ENCODE results near the gene SRXN1.

The SRXN1 gene

GRCh38 chr20:623704-624103, 29.3 kb downstream of the SRXN1 start:
- no peaks in the 10 kb centered on the region for H3K27me3 ChIP-seq (replicated peaks)
- no peak for DNase-seq
- no peak for TF ChIP-seq CTCF (IDR thresholded peaks at IDR 0.05; ENCODE audit: low read depth, low read length, missing control alignments)

GRCh38 chr20:623021-623420, 30.0 kb downstream of the SRXN1 start:
- Histone ChIP-seq H3K27ac (no peak overlapping the region), H3K27me3 (replicated peaks) (no peaks in the 10 kb centered on the region), H3K36me3 (replicated peaks) (no peaks in the 10 kb centered on the region), H3K4me3 (ENCODE audit: low read depth, low read length) (no peak overlapping the region)
- no peak for TF ChIP-seq CTCF (IDR thresholded peaks at IDR 0.05; ENCODE audit: low read depth, low read length, missing control alignments)
- in situ Hi-C loops (cut with HindIII; ENCODE audit: low pct_ligation_motif_present, low sequenced_read_pairs) = no loop called here
- DNase-seq = no peak

More at GRCh38 chr20:623704-624103, 29.3 kb downstream of the SRXN1 start:
- Histone ChIP-seq H3K36me3 (replicated peaks) (no peaks in the 10 kb centered on the region), H3K4me3 (ENCODE audit: low read depth, low read length) (no peak overlapping the region), H3K27ac (no peak overlapping the region)
- in situ Hi-C loops (cut with HindIII; ENCODE audit: low pct_ligation_motif_present, low sequenced_read_pairs) = no loop called here

GRCh38 chr20:622161-622560, 30.8 kb downstream of the SRXN1 start:
- TF ChIP-seq CTCF (IDR thresholded peaks at IDR 0.05; ENCODE audit: low read depth, low read length, missing control alignments) = no peak
- DNase-seq = no peak
- H3K36me3 ChIP-seq (replicated peaks) = no peaks in the 10 kb centered on the region
- no peak overlapping the region for H3K27ac ChIP-seq
- in situ Hi-C loops (cut with HindIII; ENCODE audit: low pct_ligation_motif_present, low sequenced_read_pairs) = no loop called here
- H3K27me3 ChIP-seq (replicated peaks) = no peaks in the 10 kb centered on the region
- H3K4me3 ChIP-seq (ENCODE audit: low read depth, low read length) = no peak overlapping the region

GRCh38 chr20:621125-621756, 31.8 kb downstream of the SRXN1 start:
- Histone ChIP-seq H3K36me3 (replicated peaks) (no peaks in the 10 kb centered on the region), H3K27ac (no peak overlapping the region), H3K4me3 (ENCODE audit: low read depth, low read length) (no peak overlapping the region), H3K27me3 (replicated peaks) (no peaks in the 10 kb centered on the region)
- in situ Hi-C loops (cut with HindIII; ENCODE audit: low pct_ligation_motif_present, low sequenced_read_pairs) = no loop called here
- TF ChIP-seq CTCF (IDR thresholded peaks at IDR 0.05; ENCODE audit: low read depth, low read length, missing control alignments) = no peak
- peak; percentile 27 for DNase-seq

GRCh38 chr20:620246-620645, 32.8 kb downstream of the SRXN1 start:
- TF ChIP-seq CTCF (IDR thresholded peaks at IDR 0.05; ENCODE audit: low read depth, low read length, missing control alignments) = no peak
- DNase-seq = no peak
- Histone ChIP-seq H3K27ac (no peak overlapping the region), H3K27me3 (replicated peaks) (no peaks in the 10 kb centered on the region), H3K4me3 (ENCODE audit: low read depth, low read length) (no peak overlapping the region), H3K36me3 (replicated peaks) (no peaks in the 10 kb centered on the region)
- in situ Hi-C loops (cut with HindIII; ENCODE audit: low pct_ligation_motif_present, low sequenced_read_pairs) = no loop called here

GRCh38 chr20:618980-619379, 34.0 kb downstream of the SRXN1 start:
- in situ Hi-C loops (cut with HindIII; ENCODE audit: low pct_ligation_motif_present, low sequenced_read_pairs) = no loop called here
- TF ChIP-seq CTCF (IDR thresholded peaks at IDR 0.05; ENCODE audit: low read depth, low read length, missing control alignments) = no peak

More at GRCh38 chr20:618980-619379, 34.0 kb downstream of the SRXN1 start:
- Histone ChIP-seq H3K27me3 (replicated peaks) (no peaks in the 10 kb centered on the region), H3K27ac (no peak overlapping the region), H3K4me3 (ENCODE audit: low read depth, low read length) (no peak overlapping the region), H3K36me3 (replicated peaks) (no peaks in the 10 kb centered on the region)
- DNase-seq = no peak

Data from brain microvascular endothelial cell (primary cell).